Tibial nerve (tissue), 4 donors: ENCODE results near the gene SCYL3.

Experiments
- EP300 ChIP-seq, 2 donors: sonication (generic); formaldehyde crosslinking; IDR thresholded peaks; one replicate each; pipeline ENCODE4 v1.6.1; 2017; ENCODE audit warnings: antibody characterized with exemption in 2 of 2, mild to moderate bottlenecking in 1 of 2
- POLR2A ChIP-seq, 2 donors: fragments of 450-650 bp; IDR thresholded peaks; one replicate each; pipeline ENCODE4 v1.6.1; 2017; ENCODE audit warnings: antibody characterized with exemption in 2 of 2, mild to moderate bottlenecking in 2 of 2, moderate library complexity in 2 of 2
- TF ChIP-seq, protein P1 (sequence below), 5 experiments: fragments of 200-600 bp in 3 of 5; fragments of 450-650 bp in 2 of 5; sonication (generic) in 3 of 5; IDR thresholded peaks; one replicate each; pipeline ENCODE4 v1.5.1; 2016 to 2019; ENCODE audit warnings: antibody characterized with exemption in 5 of 5, mild to moderate bottlenecking in 3 of 5, moderate library complexity in 2 of 5

DNA sequence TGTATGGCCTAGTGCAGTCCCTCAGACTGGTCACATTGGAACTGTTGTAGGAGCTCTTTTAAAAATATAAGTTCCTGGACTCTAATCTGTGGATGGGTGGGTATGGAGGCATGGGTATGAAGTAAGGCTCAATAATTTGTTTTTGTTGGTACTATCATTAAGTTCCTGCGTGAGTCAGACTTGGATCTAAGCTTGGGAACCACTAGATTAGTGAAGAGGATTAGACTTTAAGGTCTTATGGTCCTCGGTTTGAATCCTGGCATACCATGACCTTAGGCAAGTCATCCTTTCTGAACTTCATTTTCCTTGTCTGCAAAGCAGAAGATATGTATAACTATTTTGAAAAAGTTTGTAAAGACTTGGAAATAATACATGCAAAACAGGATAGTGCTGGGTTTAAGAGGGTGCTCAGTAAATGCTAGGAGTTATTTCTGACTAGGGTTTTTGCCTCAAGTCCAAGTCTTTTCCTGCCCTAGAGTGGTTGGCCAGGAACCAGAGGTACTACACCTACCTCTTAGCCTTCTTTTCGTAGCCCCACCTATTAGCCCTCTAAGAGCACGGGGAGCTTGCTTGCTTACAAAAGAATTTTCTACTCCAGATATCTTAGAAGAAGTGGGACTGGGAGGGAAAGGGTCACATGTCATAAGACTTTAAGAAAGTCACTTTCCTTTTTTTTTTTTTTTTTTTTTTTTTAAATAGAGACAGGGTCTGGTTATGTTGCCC is 60.4 kb downstream of the SCYL3 start:
- TF ChIP-seq, protein P1, sequence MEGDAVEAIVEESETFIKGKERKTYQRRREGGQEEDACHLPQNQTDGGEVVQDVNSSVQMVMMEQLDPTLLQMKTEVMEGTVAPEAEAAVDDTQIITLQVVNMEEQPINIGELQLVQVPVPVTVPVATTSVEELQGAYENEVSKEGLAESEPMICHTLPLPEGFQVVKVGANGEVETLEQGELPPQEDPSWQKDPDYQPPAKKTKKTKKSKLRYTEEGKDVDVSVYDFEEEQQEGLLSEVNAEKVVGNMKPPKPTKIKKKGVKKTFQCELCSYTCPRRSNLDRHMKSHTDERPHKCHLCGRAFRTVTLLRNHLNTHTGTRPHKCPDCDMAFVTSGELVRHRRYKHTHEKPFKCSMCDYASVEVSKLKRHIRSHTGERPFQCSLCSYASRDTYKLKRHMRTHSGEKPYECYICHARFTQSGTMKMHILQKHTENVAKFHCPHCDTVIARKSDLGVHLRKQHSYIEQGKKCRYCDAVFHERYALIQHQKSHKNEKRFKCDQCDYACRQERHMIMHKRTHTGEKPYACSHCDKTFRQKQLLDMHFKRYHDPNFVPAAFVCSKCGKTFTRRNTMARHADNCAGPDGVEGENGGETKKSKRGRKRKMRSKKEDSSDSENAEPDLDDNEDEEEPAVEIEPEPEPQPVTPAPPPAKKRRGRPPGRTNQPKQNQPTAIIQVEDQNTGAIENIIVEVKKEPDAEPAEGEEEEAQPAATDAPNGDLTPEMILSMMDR (IDR thresholded peaks at IDR 0.05) = no peak
- TF ChIP-seq EP300 (IDR thresholded peaks at IDR 0.05) (no peak), POLR2A (IDR thresholded peaks at IDR 0.05) (no peak)
